Endothelial cell of umbilical vein (primary cell): Measurements from ENCODE around the gene STAG1. TPM values are rescaled to one million over a fixed set of nuclear protein-coding genes. Genes with fewer than 3 reads are reported as not detected.

ENCODE experiments used
- BruUV-seq: library from RNA; stranded (reverse); fragments of 400-500 nt; replicated peaks from 2 replicates; lab custom pipeline; 2021; lab: Mats Ljungman, UMichigan
- CTCF ChIA-PET: fragments of 300-600, 350-600 bp; sonication (Branson Sonifier 250); formaldehyde crosslinking; loops from one replicate; lab custom pipeline; 2021; ENCODE audit warnings: antibody characterized with exemption, inconsistent platforms; lab: Charles Lee
- POLR2A ChIA-PET: fragments of 300-600, 350-600 bp; sonication (Branson Sonifier 250); formaldehyde crosslinking; loops from one replicate; lab custom pipeline; 2021; ENCODE audit warnings: antibody characterized with exemption, inconsistent platforms; lab: Charles Lee
- DNase-seq: peaks from one replicate; pipeline ENCODE4 v3.0.0-alpha.2; 2011; ENCODE audit warnings: low read depth, low spot score
- FAIRE-seq: peaks from 2 replicates; lab custom pipeline; 2011; peaks lifted over from hg19 to GRCh38; lab: Jason Lieb, UNC
- H2AFZ ChIP-seq: 2 replicates; pipeline ENCODE4 v1.6.0; 2012; ENCODE audit warnings: low read depth, low read length, control low read depth, inconsistent platforms
- H3K27ac ChIP-seq: 2 replicates; pipeline ENCODE4 v1.5.1; 2011; ENCODE audit warnings: low read depth, mild to moderate bottlenecking, control low read depth, low read length, moderate library complexity; ENCODE audit not compliant: insufficient read depth
- H3K27me3 ChIP-seq, 2 experiments: 2 replicates each; pipeline versions ENCODE4 v1.6.0 to v1.6.1; 2011; ENCODE audit warnings: low read length in 2 of 2, mixed read lengths in 1 of 2; ENCODE audit not compliant: control insufficient read depth in 2 of 2, insufficient read depth in 2 of 2
- H3K36me3 ChIP-seq, 2 experiments: 2 replicates in 1 of 2; 3 replicates in 1 of 2; pipeline ENCODE4 v1.5.1; 2011; ENCODE audit warnings: low read length in 2 of 2, mild to moderate bottlenecking in 1 of 2, moderate library complexity in 1 of 2; ENCODE audit not compliant: control insufficient read depth in 2 of 2, insufficient read depth in 2 of 2; ENCODE audit errors: extremely low read depth in 1 of 2
- H3K4me1 ChIP-seq: 3 replicates; pipeline ENCODE4 v1.5.1; 2011; ENCODE audit warnings: mild to moderate bottlenecking, low read length; ENCODE audit not compliant: control insufficient read depth, insufficient read depth; ENCODE audit errors: extremely low read depth
- H3K4me2 ChIP-seq: 2 replicates; pipeline ENCODE4 v1.6.1; 2011; ENCODE audit warnings: low read length, control low read depth, mixed read lengths; ENCODE audit not compliant: insufficient read depth
- H3K4me3 ChIP-seq, 3 experiments: fragments of 200-600 bp in 1 of 3; sonication (generic), shearing (Covaris generic) in 1 of 3; replicated peaks in 1 of 3; 2 replicates each; pipeline ENCODE4 v1.5.1; 2011 to 2016; ENCODE audit warnings: control low read depth in 3 of 3, low read length in 3 of 3, mild to moderate bottlenecking in 2 of 3, inconsistent platforms in 1 of 3, low read depth in 1 of 3, moderate library complexity in 1 of 3; ENCODE audit not compliant: insufficient read depth in 1 of 3
- H3K79me2 ChIP-seq: 2 replicates; pipeline ENCODE4 v1.6.0; 2012; ENCODE audit warnings: low read length, inconsistent platforms; ENCODE audit not compliant: control insufficient read depth, insufficient read depth
- H3K9ac ChIP-seq: replicated peaks from 2 replicates; pipeline ENCODE3; 2011; ENCODE audit warnings: low read length, control low read depth; ENCODE audit not compliant: insufficient read depth; ENCODE audit errors: extremely low read depth
- H3K9me1 ChIP-seq: replicated peaks from 3 replicates; pipeline ENCODE4 v1.6.0; 2011; ENCODE audit warnings: mild to moderate bottlenecking, low read length; ENCODE audit not compliant: control insufficient read depth, insufficient read depth; ENCODE audit errors: extremely low read depth
- H3K9me3 ChIP-seq: replicated peaks from 2 replicates; pipeline ENCODE4 v1.5.1; 2012; ENCODE audit warnings: low read length, inconsistent platforms; ENCODE audit not compliant: control insufficient read depth, insufficient read depth
- H4K20me1 ChIP-seq: replicated peaks from 2 replicates; pipeline ENCODE3; 2011; ENCODE audit warnings: mild to moderate bottlenecking, low read length; ENCODE audit not compliant: control insufficient read depth, insufficient read depth; ENCODE audit errors: extremely low read depth
- EZH2 ChIP-seq: IDR thresholded peaks from 2 replicates; pipeline ENCODE4 v1.6.1; 2012; ENCODE audit warnings: borderline replicate concordance, low read depth, mild to moderate bottlenecking, moderate library complexity, low read length, inconsistent platforms; ENCODE audit not compliant: severe bottlenecking
- FOS ChIP-seq: IDR thresholded peaks from 2 replicates; pipeline ENCODE4 v1.6.1; 2011; ENCODE audit warnings: mild to moderate bottlenecking, low read length, moderate library complexity, borderline replicate concordance; ENCODE audit not compliant: insufficient read depth
- GATA2 ChIP-seq: IDR thresholded peaks from 2 replicates; pipeline ENCODE4 v1.7.0; 2011; ENCODE audit warnings: low read depth, mild to moderate bottlenecking, moderate library complexity, mixed read lengths, low read length; ENCODE audit not compliant: insufficient read length, insufficient read depth
- JUN ChIP-seq: IDR thresholded peaks from 2 replicates; pipeline ENCODE4 v1.6.1; 2011; ENCODE audit warnings: borderline replicate concordance, low read depth; ENCODE audit not compliant: insufficient read length, insufficient read depth
- MYC ChIP-seq: IDR thresholded peaks from one replicate; pipeline ENCODE4 v1.6.1; 2011; ENCODE audit warnings: mild to moderate bottlenecking, low read depth, low read length
- POLR2A ChIP-seq: IDR thresholded peaks from 2 replicates; pipeline ENCODE4 v1.6.1; 2012; ENCODE audit warnings: low read depth, mild to moderate bottlenecking, control low read depth, low read length
- POLR2AphosphoS5 ChIP-seq: IDR thresholded peaks from 2 replicates; pipeline ENCODE4 v1.6.1; 2012; ENCODE audit warnings: low read depth, mild to moderate bottlenecking, control low read depth, low read length, moderate library complexity; ENCODE audit not compliant: insufficient read depth
- dilution Hi-C: fragments of 300-500 bp; cut with MboI; formaldehyde crosslinking; loops from one replicate; pipeline ENCODE4 v1.15.0; 2019; ENCODE audit warnings: low sequenced_read_pairs; ENCODE audit not compliant: extremely low pct_ligation_motif_present
- intact Hi-C: fragments of 100-400 bp; cut with micrococcal nuclease; formaldehyde crosslinking; loops from one replicate; pipeline ENCODE4 v1.10.0; 2022
- polyA plus RNA-seq, 4 experiments: library from polyadenylated mRNA; depleted of rRNA in 3 of 4; stranded (reverse) in 3 of 4; unstranded in 1 of 4; fragments of >200 nt; gene quantifications; 2 replicates each; pipeline versions ENCODE4 v1.2.1 to v1.2.3, GENCODE V29; 2011 to 2012; ENCODE audit warnings: missing spikeins in 1 of 4
- total RNA-seq: library from RNA; stranded (reverse); gene quantifications from 2 replicates; pipeline ENCODE4 v1.2.3, GENCODE V29; 2021
- TF ChIP-seq, protein P1 (sequence below), 2 donors: IDR thresholded peaks; 1 replicate in 1 of 2; 2 replicates in 1 of 2; pipeline ENCODE4 v1.5.1; 2011; ENCODE audit warnings: low read length in 2 of 2, mild to moderate bottlenecking in 2 of 2, moderate library complexity in 2 of 2, control low read depth in 1 of 2, inconsistent platforms in 1 of 2, low read depth in 1 of 2; ENCODE audit not compliant: insufficient read depth in 1 of 2; ENCODE audit errors: extremely low read depth in 1 of 2
- TF ChIP-seq, protein P2 (sequence below): IDR thresholded peaks from 2 replicates; pipeline ENCODE4 v1.6.1; 2011; ENCODE audit not compliant: insufficient read depth, insufficient read length

STAG1 gene
- total and polyA plus RNA-seq, 2 donors (not counting 3 experiments of a cell fraction or from before 2014, with no cell fraction given), result 7.4 to 42.1 TPM

DNA sequence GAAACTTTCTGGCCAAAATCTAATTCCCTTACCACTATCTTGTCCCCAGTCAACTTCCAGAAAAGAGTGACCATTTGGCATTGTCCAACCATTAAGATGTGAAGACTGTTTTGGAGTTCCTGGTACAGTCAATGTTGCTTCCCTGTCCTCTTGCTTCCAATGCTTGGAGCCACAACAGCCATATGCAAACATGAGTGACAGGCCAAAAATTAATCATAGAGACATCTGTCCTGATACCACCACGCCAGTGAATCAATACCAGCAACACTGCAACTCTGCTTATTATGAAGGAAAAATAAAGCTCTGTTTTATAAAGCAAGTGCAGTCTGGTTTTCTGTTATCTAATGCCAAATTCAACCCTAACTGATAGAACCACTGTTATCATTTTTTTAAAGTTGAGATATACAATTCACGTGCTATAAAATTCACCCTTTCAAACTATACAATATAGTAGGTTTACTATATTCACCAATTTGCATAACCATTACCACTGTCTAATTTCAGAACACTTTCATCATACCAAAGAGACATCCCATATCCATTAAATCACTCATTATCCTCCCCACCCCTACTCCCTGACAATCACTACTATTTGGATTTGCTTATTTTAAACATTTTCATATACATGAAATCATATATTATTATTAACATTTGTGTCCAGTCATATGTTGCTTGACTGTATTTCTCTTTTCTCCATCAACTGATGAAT lies 76.9 kb downstream of the STAG1 start:
- H4K20me1 ChIP-seq, result peaks cover 2% of the 10 kb centered on the region
- BruUV-seq, result no TSS peak
- DNase-seq (no peak), FAIRE-seq (no peak)
- H3K9me3 ChIP-seq, result no peaks in the 10 kb centered on the region
- dilution Hi-C loops, result no loop called here
- TF ChIP-seq POLR2AphosphoS5, result no peak
- TF ChIP-seq FOS, result no peak
- no peak for TF ChIP-seq GATA2
- TF ChIP-seq, protein P1, sequence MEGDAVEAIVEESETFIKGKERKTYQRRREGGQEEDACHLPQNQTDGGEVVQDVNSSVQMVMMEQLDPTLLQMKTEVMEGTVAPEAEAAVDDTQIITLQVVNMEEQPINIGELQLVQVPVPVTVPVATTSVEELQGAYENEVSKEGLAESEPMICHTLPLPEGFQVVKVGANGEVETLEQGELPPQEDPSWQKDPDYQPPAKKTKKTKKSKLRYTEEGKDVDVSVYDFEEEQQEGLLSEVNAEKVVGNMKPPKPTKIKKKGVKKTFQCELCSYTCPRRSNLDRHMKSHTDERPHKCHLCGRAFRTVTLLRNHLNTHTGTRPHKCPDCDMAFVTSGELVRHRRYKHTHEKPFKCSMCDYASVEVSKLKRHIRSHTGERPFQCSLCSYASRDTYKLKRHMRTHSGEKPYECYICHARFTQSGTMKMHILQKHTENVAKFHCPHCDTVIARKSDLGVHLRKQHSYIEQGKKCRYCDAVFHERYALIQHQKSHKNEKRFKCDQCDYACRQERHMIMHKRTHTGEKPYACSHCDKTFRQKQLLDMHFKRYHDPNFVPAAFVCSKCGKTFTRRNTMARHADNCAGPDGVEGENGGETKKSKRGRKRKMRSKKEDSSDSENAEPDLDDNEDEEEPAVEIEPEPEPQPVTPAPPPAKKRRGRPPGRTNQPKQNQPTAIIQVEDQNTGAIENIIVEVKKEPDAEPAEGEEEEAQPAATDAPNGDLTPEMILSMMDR (IDR thresholded peaks at IDR 0.05; ENCODE audit: extremely low read depth in 1 of 2, insufficient read depth in 1 of 2, low read depth in 1 of 2, low read length in 2 of 2), result no peak
- no peak for TF ChIP-seq MYC
- TF ChIP-seq JUN, result no peak
- TF ChIP-seq, protein P2, sequence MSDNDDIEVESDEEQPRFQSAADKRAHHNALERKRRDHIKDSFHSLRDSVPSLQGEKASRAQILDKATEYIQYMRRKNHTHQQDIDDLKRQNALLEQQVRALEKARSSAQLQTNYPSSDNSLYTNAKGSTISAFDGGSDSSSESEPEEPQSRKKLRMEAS, result no peak
- no peak for TF ChIP-seq EZH2
- no peak for TF ChIP-seq POLR2A
- CTCF ChIA-PET, result interaction anchor here (1.8 to 2.7 kb wide), 2 partner anchors 11 to 77 kb away, joined by 6 to 10 read pairs; partner anchors contain the start of gene STAG1
- no peak overlapping the region for H2AFZ ChIP-seq
- no peak overlapping the region for H3K27ac ChIP-seq
- H3K36me3 ChIP-seq, result no peaks in the 10 kb centered on the region
- peaks cover 69% of the 10 kb centered on the region for H3K79me2 ChIP-seq
- POLR2A ChIA-PET, result no interaction called here
- H3K4me1 ChIP-seq, result no peaks in the 10 kb centered on the region
- no peak overlapping the region for H3K4me3 ChIP-seq
- peaks cover 3% of the 10 kb centered on the region for H3K9me1 ChIP-seq
- H3K9ac ChIP-seq, result no peak overlapping the region
- H3K4me2 ChIP-seq, result no peak overlapping the region
- intact Hi-C loops, result no loop called here
- no peaks in the 10 kb centered on the region for H3K27me3 ChIP-seq
